Suppressor macrophage treated with lipopolysaccharide for 4 hours (primary cell): ENCODE measurements around the gene MLH3.

Source experiments
- DNase-seq: peaks from one replicate; pipeline ENCODE4 v3.0.0-alpha.2; 2020

The MLH3 gene

DNA sequence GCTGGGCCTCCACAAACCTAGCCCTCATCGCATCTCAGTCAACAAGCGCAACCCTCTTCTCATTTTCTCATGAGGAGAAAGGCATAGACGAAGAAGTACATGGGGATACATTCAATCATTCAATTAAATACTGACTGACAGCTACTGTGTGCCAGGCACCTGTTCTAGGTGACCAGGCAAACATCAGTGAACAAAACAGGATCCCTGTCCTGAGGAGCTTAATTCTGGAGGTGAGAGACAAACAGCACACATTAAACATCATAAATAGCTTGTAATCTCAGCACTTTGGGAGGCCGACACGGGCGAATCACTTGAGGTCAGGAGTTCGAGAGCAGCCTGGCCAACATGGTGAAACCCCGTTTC, 12.9 kb upstream of the MLH3 start:
- DNase-seq: no peak

- peak; percentile 93 for DNase-seq
These were observed 12.4 kb upstream of the MLH3 start, which contains the start of gene ACYP1 for GRCh38 chr14:75063491-75064204. TSS of gene ACYP1 (minus strand) at chr14:75064024. CDS start at chr14:75063553, 471 bp downstream.

DNA sequence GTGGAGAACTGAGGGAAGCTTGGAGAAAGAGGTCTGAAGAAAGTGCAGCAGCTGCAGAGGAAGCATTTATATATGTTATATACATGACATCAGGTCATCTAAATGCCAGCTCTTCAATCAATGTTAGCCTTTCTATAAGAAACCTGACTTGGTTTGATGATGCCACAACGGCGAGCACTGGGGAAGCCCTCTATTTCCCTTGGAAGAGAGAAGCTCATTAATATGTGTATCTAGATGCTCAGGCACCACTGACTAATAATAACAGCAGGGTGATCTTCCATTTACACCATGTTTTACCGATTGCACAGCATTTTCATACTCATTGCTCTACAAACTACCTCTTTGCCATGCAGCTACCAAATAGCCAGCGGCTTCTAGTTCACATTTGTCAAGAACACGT, 11.7 kb upstream of the MLH3 start:
- DNase-seq: no peak

- DNase-seq: no peak
These were observed 9.2 kb upstream of the MLH3 start for GRCh38 chr14:75060420-75060819.

DNA sequence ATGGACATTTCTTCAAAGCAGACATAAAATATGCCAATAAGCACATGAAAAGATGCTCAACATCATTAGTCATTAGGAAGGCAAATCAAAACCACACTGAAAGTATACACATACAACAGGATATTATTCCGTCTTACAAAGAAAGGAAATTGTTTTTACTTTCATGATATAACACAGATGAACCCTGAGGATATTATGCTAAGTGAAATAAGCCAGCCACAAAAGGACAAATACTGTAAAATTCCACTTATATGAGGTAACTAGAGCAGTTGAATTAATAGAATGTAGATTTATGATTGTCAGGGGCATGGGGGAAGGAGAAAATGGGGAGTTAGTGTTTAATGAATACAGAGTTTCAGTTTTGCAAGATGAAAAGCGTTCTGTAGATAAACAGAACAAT, 8.4 kb upstream of the MLH3 start:
- DNase-seq: no peak

GRCh38 chr14:75054421-75054820, 3.2 kb upstream of the MLH3 start:
- no peak for DNase-seq

GRCh38 chr14:75053396-75054291, 2.4 kb upstream of the MLH3 start:
- no peak for DNase-seq

DNA sequence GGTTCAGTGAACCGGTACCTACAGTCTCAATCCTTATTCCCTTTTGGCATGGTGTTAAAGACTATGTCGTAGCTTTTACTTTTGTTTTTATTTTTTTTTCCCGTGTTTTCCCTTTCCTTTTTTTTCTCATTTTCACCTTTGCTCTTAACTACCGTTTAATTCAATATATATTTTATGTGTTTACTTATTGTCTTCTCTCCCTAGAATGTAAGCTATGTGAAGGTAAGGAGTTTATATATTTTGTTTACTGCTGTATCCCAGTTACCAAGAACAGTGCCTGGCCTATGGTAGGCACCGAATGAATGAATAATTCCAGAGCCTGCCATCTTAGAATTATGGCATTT, 261 bp upstream of the MLH3 start:
- no peak for DNase-seq

GRCh38 chr14:75049731-75050201, 1.5 kb downstream of the MLH3 start:
- peak; percentile 70 for DNase-seq

- no peak for DNase-seq
These were observed 2.1 kb downstream of the MLH3 start for GRCh38 chr14:75049136-75049535.

GRCh38 chr14:75048101-75048500, 3.2 kb downstream of the MLH3 start:
- no peak for DNase-seq

- DNase-seq: no peak
These were observed 3.8 kb downstream of the MLH3 start for GRCh38 chr14:75047506-75047905.

DNA sequence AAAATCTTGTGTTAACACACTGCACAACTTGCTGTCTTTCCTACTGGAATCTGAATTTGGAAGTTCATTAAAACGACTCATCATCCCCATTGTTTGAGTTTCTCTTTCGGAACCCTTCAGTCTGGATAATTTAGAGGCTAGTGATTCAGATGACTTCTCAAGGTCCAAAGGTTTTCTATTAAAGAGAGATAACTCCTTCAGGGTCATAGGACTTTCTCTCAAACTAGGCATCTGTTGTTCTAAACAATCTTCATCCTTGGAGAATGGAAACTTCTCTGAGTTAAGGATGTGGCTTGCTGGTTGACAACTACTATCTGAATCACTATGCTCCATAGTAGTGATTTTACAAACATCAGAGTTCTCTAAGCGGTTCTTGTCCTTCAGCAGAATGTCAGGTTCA, 4.4 kb downstream of the MLH3 start:
- DNase-seq: no peak

GRCh38 chr14:75046275-75046674, 5.0 kb downstream of the MLH3 start:
- no peak for DNase-seq

GRCh38 chr14:75044752-75045151, 6.5 kb downstream of the MLH3 start:
- DNase-seq: no peak

- no peak for DNase-seq
These were observed 6.9 kb downstream of the MLH3 start for GRCh38 chr14:75044322-75044721.

DNA sequence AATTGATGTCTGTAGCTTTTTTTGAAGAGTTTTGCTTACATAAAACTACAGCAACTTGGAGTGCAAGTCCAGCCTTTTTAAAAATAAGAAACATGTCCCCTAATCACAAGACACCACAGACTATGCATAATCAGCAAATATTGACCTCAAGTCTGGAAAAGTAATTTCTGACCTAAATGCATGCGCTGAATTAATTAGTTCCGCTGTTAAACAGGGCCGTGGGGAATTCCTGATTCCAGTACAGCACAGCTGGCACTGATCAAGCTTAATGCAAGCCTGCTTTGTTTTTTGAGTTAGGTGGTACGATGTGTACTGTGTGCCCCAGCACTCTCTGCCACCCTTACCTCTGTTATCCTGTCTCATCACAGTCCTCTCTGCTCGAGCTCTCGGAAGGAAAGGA, 9.2 kb downstream of the MLH3 start:
- no peak for DNase-seq

DNA sequence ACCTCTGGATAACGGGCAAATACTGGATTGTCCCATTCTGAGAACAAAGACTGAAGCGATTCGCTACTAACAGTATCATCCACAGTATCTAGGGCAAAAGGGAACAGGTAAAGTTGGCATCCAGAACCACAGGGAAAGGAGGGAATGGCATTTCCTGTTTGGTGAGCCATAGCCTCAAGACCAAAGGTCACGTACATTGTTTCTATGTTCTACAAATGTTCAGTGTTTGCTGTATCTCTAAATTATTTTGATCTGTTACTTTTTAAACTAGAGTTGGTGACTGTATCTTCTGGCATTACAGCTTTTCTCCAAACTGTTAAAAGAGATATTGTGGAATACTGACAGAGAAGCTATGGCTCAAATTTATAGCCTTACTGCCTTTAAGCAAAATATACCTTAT, 9.7 kb downstream of the MLH3 start:
- no peak for DNase-seq

GRCh38 chr14:75040959-75041358, 10.3 kb downstream of the MLH3 start:
- DNase-seq: no peak

DNA sequence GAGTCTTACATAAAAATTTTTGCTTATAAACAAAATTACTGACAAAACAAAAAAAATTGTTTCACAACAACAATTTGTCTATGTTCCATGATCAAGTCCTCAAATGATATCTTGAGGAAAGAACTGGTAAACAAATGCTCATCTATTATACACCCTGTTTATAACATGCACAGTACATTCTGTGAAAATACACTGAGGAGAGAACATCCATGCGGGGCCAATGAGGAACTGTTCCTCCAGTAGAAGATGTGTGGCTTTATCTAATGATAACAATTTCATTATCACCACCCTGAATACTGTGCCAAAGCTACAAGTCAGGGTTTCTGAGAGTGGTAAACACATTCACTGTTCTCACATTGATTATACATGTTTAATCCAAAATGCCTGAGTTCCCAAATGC, 10.8 kb downstream of the MLH3 start:
- no peak for DNase-seq

DNA sequence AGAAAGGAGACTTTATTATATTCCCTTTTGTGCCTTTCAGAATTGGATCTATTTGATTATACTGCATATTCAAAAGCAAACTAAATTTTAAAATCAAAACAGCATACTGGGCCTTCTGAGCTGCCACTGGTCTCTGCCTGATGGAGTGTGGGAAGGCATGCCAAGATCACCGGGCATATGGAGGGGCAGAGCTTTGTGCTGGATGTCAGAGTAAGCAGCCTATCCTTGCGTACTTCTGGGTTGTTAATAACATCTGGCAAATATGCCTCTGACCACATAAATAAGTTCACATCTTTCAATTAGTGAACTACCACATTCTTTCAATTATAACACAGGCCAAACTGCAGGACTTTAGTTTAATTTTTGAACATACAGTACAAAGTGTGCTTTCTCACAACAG, 18.3 kb downstream of the MLH3 start:
- no peak for DNase-seq

DNA sequence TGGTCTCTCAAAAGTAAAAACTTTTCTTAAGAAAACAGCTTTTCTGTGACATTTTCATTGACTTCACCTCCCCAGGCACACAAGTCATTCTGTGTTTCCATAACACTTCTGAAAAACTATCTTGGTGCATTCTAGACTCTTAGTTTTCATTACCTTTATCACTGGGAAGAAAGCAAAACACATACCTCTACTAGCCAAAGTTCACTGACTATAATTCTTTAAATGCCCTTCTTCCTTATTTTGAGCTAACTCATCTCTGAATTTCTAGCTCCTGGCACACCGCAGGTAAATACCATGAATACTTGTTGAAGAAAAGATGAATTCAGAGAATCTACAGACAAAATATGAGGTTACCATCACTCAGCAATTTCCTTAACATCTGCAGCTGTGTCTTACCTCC, 21.1 kb downstream of the MLH3 start:
- no peak for DNase-seq

- DNase-seq: no peak
These were observed 25.4 kb downstream of the MLH3 start for GRCh38 chr14:75025876-75026275.

DNA sequence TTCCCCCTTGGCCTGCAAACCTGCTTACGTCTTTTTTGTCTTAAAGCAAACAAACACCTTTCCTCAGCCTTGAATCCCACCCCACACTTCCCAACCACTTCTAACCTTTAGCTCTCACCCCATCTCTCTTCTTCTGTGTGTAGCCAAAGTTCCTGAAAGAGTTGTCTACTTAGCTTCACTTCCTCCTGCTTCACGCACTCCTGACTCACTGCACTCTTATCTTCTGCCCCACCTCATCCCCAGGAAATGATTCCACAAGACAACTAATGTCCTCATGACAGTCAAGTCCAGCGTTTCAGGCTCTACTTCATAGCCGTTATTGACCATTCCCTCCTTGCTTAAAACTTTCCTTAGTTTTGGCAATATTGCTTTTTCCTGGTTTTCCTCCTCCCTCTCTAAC, 26.2 kb downstream of the MLH3 start:
- DNase-seq: peak; percentile 70
